SHP77 treated with DMSO at 0.1 percent for 48 hours (cell line): ENCODE measurements around the gene CDH4.

Experiments used
- DNase-seq: peaks from one replicate; lab custom pipeline; 2025; lab: John Stamatoyannopoulos, UW

The CDH4 gene

GRCh38 chr20:61930776-61931475 lies 678.9 kb downstream of the CDH4 start:
- DNase-seq, result no peak

- no peak for DNase-seq
Observed at GRCh38 chr20:61931476-61932198, 679.6 kb downstream of the CDH4 start.

- no peak for DNase-seq
Observed at GRCh38 chr20:61932199-61932592, 680.1 kb downstream of the CDH4 start.

GRCh38 chr20:61932711-61933480 lies 680.8 kb downstream of the CDH4 start:
- DNase-seq, result no peak

- no peak for DNase-seq
Observed at GRCh38 chr20:61933481-61933950, 681.5 kb downstream of the CDH4 start.

GRCh38 chr20:61933951-61934715 lies 682.1 kb downstream of the CDH4 start:
- DNase-seq, result no peak

GRCh38 chr20:61934716-61935530 lies 682.9 kb downstream of the CDH4 start:
- DNase-seq, result no peak

GRCh38 chr20:61935926-61936700 lies 684.1 kb downstream of the CDH4 start:
- DNase-seq, result no peak

- DNase-seq, result no peak
Observed at GRCh38 chr20:61936701-61937131, 684.7 kb downstream of the CDH4 start.

GRCh38 chr20:61937146-61937962 lies 685.3 kb downstream of the CDH4 start:
- DNase-seq, result no peak

GRCh38 chr20:61937963-61938838 lies 686.1 kb downstream of the CDH4 start:
- no peak for DNase-seq

GRCh38 chr20:61938839-61939690 lies 687.0 kb downstream of the CDH4 start:
- no peak for DNase-seq

GRCh38 chr20:61939691-61940360 lies 687.8 kb downstream of the CDH4 start:
- no peak for DNase-seq

GRCh38 chr20:61940491-61940890 lies 688.4 kb downstream of the CDH4 start:
- DNase-seq, result no peak

- DNase-seq, result no peak
Observed at GRCh38 chr20:61940976-61941720, 689.1 kb downstream of the CDH4 start.
